Measurements from ENCODE around the gene CLEC4G.
"Not testable (repeated sequence)": the region's sequence is repeated elsewhere in the genome, so short reads cannot be mapped to it uniquely, and the experiment has no call there.

The CLEC4G gene

GRCh38 chr19:7746903-7747884 is 15.3 kb upstream of the CLEC4G start, which contains the start of gene CD209:
TSS of gene CD209 (minus strand) at chr19:7747534. CDS start at chr19:7747511, 23 bp downstream.
- no peak for DNase-seq (ENCODE audit: low spot score)

GRCh38 chr19:7746306-7746705 is 14.4 kb upstream of the CLEC4G start:
- not testable (repeated sequence) for DNase-seq (ENCODE audit: low spot score)

GRCh38 chr19:7744871-7745650 is 13.2 kb upstream of the CLEC4G start:
- DNase-seq (ENCODE audit: low spot score) = no peak

- DNase-seq (ENCODE audit: low spot score) = no peak
Measured at GRCh38 chr19:7744199-7744786, 12.4 kb upstream of the CLEC4G start.

GRCh38 chr19:7743425-7743841 is 11.5 kb upstream of the CLEC4G start:
- DNase-seq (ENCODE audit: low spot score) = no peak

GRCh38 chr19:7742991-7743390 is 11.1 kb upstream of the CLEC4G start:
- no peak for DNase-seq (ENCODE audit: low spot score)

- DNase-seq (ENCODE audit: low spot score) = no peak
Measured at GRCh38 chr19:7742575-7742974, 10.7 kb upstream of the CLEC4G start.

- DNase-seq (ENCODE audit: low spot score) = no peak
Measured at GRCh38 chr19:7740682-7741054, 8.8 kb upstream of the CLEC4G start.

- DNase-seq (ENCODE audit: low spot score) = no peak
Measured at GRCh38 chr19:7739801-7740681, 8.1 kb upstream of the CLEC4G start.

GRCh38 chr19:7739211-7739755 is 7.4 kb upstream of the CLEC4G start:
- no peak for DNase-seq (ENCODE audit: low spot score)

GRCh38 chr19:7738023-7738422 is 6.1 kb upstream of the CLEC4G start:
- DNase-seq (ENCODE audit: low spot score) = peak; percentile 2

- no peak for DNase-seq (ENCODE audit: low spot score)
Measured at GRCh38 chr19:7737215-7737614, 5.3 kb upstream of the CLEC4G start.

- no peak for DNase-seq (ENCODE audit: low spot score)
Measured at GRCh38 chr19:7736148-7736547, 4.2 kb upstream of the CLEC4G start.

- no peak for DNase-seq (ENCODE audit: low spot score)
Measured at GRCh38 chr19:7734220-7735203, 2.6 kb upstream of the CLEC4G start.

GRCh38 chr19:7733376-7733775 is 1.5 kb upstream of the CLEC4G start:
- DNase-seq (ENCODE audit: low spot score) = no peak

- no peak for DNase-seq (ENCODE audit: low spot score)
Measured at GRCh38 chr19:7731615-7732014, 295 bp downstream of the CLEC4G start.

- DNase-seq (ENCODE audit: low spot score) = no peak
Measured at GRCh38 chr19:7731218-7731595, 703 bp downstream of the CLEC4G start.

GRCh38 chr19:7730286-7731217 is 1.4 kb downstream of the CLEC4G start:
- no peak for DNase-seq (ENCODE audit: low spot score)

- no peak for DNase-seq (ENCODE audit: low spot score)
Measured at GRCh38 chr19:7729831-7730285, 2.1 kb downstream of the CLEC4G start.
